ENCODE data around the gene EPS15. TPM values are rescaled to one million over a fixed set of nuclear protein-coding genes. Genes with fewer than 3 reads are reported as not detected.

Gene EPS15
- total and polyA plus RNA-seq, 10 of the 15 experiments (the other 5 are each of a cell fraction or from before 2014, with no cell fraction given), result 24.7 to 87.8 (median 56.3) TPM

- SMC1A ChIA-PET (ENCODE audit: uncharacterized antibody, unreplicated experiment), result no interaction called here
- no TSS peak for BruUV-seq (replicated peaks)
- H3K27ac ChIP-seq (ENCODE audit: control insufficient read depth, insufficient read depth), result no peak overlapping the region
- no peak overlapping the region for H3K9ac ChIP-seq (ENCODE audit: control insufficient read depth, insufficient read depth, low read length)
- DNase-seq (ENCODE audit: low read depth, low spot score) (no peak), ATAC-seq (no peak), FAIRE-seq (no peak)
- H4K20me1 ChIP-seq (ENCODE audit: control insufficient read depth, insufficient read depth), result no peaks in the 10 kb centered on the region
- no peak overlapping the region for H3K4me3 ChIP-seq
- RAD21 ChIA-PET (ENCODE audit: unreplicated experiment), result no interaction called here
- H3K9me3 ChIP-seq (replicated peaks; ENCODE audit: control insufficient read depth, insufficient read depth, low read length), result no peaks in the 10 kb centered on the region
- no peaks in the 10 kb centered on the region for H3K79me2 ChIP-seq (ENCODE audit: control insufficient read depth, insufficient read depth, low read length)
- H3K36me3 ChIP-seq (ENCODE audit: control insufficient read depth in 2 of 2, insufficient read depth in 2 of 2, low read length in 1 of 2), result no peaks in the 10 kb centered on the region
- no peak for TF ChIP-seq NFXL1 (IDR thresholded peaks at IDR 0.05; ENCODE audit: borderline replicate concordance)
- TF ChIP-seq HCFC1 (IDR thresholded peaks at IDR 0.05; ENCODE audit: low read length), result no peak
- TF ChIP-seq ASH2L (IDR thresholded peaks at IDR 0.05; ENCODE audit: borderline replicate concordance, low read depth), result no peak
- TF ChIP-seq FOXM1 (IDR thresholded peaks at IDR 0.05; ENCODE audit: low read depth, low read length), result no peak
- no peak for TF ChIP-seq SMARCA5 (IDR thresholded peaks at IDR 0.05)
- no peak for TF ChIP-seq BCL3 (IDR thresholded peaks at IDR 0.05; ENCODE audit: borderline replicate concordance, insufficient read depth, low read depth, low read length, poor library complexity, severe bottlenecking)
- no peak for TF ChIP-seq ESRRA (IDR thresholded peaks at IDR 0.05; ENCODE audit: low read length)
- no peak for TF ChIP-seq SP1 (IDR thresholded peaks at IDR 0.05; ENCODE audit: low read depth, low read length)
- TF ChIP-seq NRF1 (conservative IDR thresholded peaks at IDR 0.05; ENCODE audit: low read depth, low read length), result no peak
- no peak for TF ChIP-seq KDM1A (IDR thresholded peaks at IDR 0.05; ENCODE audit: borderline replicate concordance)
- TF ChIP-seq BMI1 (IDR thresholded peaks at IDR 0.05; ENCODE audit: borderline replicate concordance), result no peak
- no peak for TF ChIP-seq ZNF207 (IDR thresholded peaks at IDR 0.05; ENCODE audit: borderline replicate concordance)
- H2AFZ ChIP-seq (ENCODE audit: control insufficient read depth, low read depth, low read length), result no peak overlapping the region
- H3K4me1 ChIP-seq (ENCODE audit: control insufficient read depth, insufficient read depth, low read length), result peaks cover 18% of the 10 kb centered on the region
- intact Hi-C loops (cut with micrococcal nuclease; ENCODE audit: unreplicated experiment), result loop anchor here (10.0 kb wide), 1 partner anchor 431 kb away; no protein-coding TSS in a partner anchor
- CTCF ChIA-PET, result interaction anchor here (1.9 kb wide), 1 partner anchor 191 kb away, joined by 7 read pairs; no protein-coding TSS in a partner anchor
- H3K4me2 ChIP-seq (ENCODE audit: control insufficient read depth, insufficient read depth), result no peak overlapping the region
- POLR2A ChIA-PET, result no interaction called here
- 98% methylated on average over 3 of the region's 3 CpGs for WGBS (ENCODE audit: insufficient coverage, insufficient replicate concordance, low lambda C conversion rate, missing lambda C conversion rate)
- peaks cover 0 to 5% of the 10 kb centered on the region in 2 experiments; a peak in 3 of 4 replicates for H3K27me3 ChIP-seq (replicated peaks in 1 of 2; ENCODE audit: control insufficient read depth in 2 of 2, insufficient read depth in 2 of 2, low read length in 1 of 2)
- in situ Hi-C loops (cut with MboI), result no loop called here
Measured at GRCh38 chr1:51343624-51344023, 175.4 kb downstream of the EPS15 start.
